ENCODE measurements around the gene PARD3B.

GRCh38 chr2:205566606-205567168 is 1021.4 kb downstream of the PARD3B start:
- TF ChIP-seq POLR2A (IDR thresholded peaks at IDR 0.05) (no peak), CTCF (IDR thresholded peaks at IDR 0.05) (no peak)
